Lower leg skin (tissue), 3 donors: ENCODE measurements around the gene EIF2S3.

Source experiments
- CTCF ChIP-seq, 3 donors: fragments of 450-650 bp; IDR thresholded peaks; one replicate each; pipeline ENCODE4 v1.5.1; 2016; ENCODE audit warnings: antibody characterized with exemption in 3 of 3, mild to moderate bottlenecking in 3 of 3, moderate library complexity in 2 of 3
- POLR2A ChIP-seq, 2 donors: fragments of 450-650 bp; IDR thresholded peaks; one replicate each; pipeline ENCODE4 v1.6.1; 2016 to 2017; ENCODE audit warnings: antibody characterized with exemption in 2 of 2, mild to moderate bottlenecking in 1 of 2, moderate library complexity in 1 of 2

- TF ChIP-seq CTCF (IDR thresholded peaks at IDR 0.05) (no peak), POLR2A (IDR thresholded peaks at IDR 0.05) (no peak)
Observed at GRCh38 chrX:24097741-24098260, 43.0 kb downstream of the EIF2S3 start.
